ENCODE data around the gene FTO. TPM values are rescaled to one million over a fixed set of nuclear protein-coding genes. Genes with fewer than 3 reads are reported as not detected.

The FTO gene
- total and polyA plus RNA-seq, 2 of the 13 experiments (the other 11 are each of a cell fraction or from before 2014, with no cell fraction given), result 41.6 to 55.8 TPM

DNA sequence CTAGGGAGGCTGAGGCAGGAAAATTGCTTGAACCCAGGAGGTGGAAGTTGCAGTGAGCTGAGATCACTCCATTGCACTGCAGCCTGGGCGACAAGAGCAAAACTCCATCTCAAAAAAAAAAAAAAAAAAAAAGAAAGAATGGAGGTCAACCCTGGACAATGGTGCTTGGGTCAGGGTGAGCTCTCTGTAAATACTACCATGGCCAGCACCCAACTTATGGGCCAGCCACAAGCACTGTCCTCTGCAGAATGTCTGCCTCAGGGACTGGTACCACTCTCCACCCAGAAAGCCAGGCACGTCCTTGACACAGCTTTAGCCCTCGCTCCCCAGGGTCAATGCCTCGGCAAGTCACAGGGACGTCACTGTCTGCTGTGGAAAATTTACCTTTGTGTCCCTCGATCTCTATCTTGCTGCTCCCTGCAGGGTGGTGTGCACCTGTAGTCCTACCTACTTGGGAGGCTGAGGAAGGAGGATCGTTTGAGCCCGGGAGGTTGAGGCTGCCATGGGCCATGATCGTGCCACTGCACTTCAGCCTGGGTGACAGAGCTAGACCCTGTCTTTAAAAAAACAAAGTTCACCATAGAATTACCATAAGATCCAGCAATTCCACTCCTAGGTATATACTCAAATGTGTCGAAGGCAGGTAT is 459.4 kb downstream of the FTO start (continued):
- TF ChIP-seq, protein P1, sequence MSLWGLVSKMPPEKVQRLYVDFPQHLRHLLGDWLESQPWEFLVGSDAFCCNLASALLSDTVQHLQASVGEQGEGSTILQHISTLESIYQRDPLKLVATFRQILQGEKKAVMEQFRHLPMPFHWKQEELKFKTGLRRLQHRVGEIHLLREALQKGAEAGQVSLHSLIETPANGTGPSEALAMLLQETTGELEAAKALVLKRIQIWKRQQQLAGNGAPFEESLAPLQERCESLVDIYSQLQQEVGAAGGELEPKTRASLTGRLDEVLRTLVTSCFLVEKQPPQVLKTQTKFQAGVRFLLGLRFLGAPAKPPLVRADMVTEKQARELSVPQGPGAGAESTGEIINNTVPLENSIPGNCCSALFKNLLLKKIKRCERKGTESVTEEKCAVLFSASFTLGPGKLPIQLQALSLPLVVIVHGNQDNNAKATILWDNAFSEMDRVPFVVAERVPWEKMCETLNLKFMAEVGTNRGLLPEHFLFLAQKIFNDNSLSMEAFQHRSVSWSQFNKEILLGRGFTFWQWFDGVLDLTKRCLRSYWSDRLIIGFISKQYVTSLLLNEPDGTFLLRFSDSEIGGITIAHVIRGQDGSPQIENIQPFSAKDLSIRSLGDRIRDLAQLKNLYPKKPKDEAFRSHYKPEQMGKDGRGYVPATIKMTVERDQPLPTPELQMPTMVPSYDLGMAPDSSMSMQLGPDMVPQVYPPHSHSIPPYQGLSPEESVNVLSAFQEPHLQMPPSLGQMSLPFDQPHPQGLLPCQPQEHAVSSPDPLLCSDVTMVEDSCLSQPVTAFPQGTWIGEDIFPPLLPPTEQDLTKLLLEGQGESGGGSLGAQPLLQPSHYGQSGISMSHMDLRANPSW (CRISPR knock-in tag; IDR thresholded peaks at IDR 0.05; ENCODE audit: borderline replicate concordance), result no peak
- no peak for TF ChIP-seq SYNCRIP (IDR thresholded peaks at IDR 0.05; ENCODE audit: insufficient read depth, low read depth, low read length)
- TF ChIP-seq WIZ (CRISPR knock-in tag; IDR thresholded peaks at IDR 0.05), result no peak
- TF ChIP-seq DMAP1 (CRISPR knock-in tag; IDR thresholded peaks at IDR 0.05), result no peak
- no peak for TF ChIP-seq LCORL (IDR thresholded peaks at IDR 0.05)
- no peak for TF ChIP-seq LCORL (CRISPR knock-in tag; IDR thresholded peaks at IDR 0.05)
- TF ChIP-seq ZBTB20 (CRISPR knock-in tag; IDR thresholded peaks at IDR 0.05; ENCODE audit: borderline replicate concordance, low read depth), result no peak
- 0 out of 2 replicates have a peak, but pooled peaks have one; percentile 17 for TF ChIP-seq FOXO1 (CRISPR knock-in tag; IDR thresholded peaks at IDR 0.05)
- TF ChIP-seq, protein P2, sequence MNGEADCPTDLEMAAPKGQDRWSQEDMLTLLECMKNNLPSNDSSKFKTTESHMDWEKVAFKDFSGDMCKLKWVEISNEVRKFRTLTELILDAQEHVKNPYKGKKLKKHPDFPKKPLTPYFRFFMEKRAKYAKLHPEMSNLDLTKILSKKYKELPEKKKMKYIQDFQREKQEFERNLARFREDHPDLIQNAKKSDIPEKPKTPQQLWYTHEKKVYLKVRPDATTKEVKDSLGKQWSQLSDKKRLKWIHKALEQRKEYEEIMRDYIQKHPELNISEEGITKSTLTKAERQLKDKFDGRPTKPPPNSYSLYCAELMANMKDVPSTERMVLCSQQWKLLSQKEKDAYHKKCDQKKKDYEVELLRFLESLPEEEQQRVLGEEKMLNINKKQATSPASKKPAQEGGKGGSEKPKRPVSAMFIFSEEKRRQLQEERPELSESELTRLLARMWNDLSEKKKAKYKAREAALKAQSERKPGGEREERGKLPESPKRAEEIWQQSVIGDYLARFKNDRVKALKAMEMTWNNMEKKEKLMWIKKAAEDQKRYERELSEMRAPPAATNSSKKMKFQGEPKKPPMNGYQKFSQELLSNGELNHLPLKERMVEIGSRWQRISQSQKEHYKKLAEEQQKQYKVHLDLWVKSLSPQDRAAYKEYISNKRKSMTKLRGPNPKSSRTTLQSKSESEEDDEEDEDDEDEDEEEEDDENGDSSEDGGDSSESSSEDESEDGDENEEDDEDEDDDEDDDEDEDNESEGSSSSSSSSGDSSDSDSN (CRISPR knock-in tag; IDR thresholded peaks at IDR 0.05), result 0 out of 2 replicates have a peak, but pooled peaks have one; percentile 14
- no peak for TF ChIP-seq ZNF589 (CRISPR knock-in tag; conservative IDR thresholded peaks at IDR 0.05)
- TF ChIP-seq ZNF772 (CRISPR knock-in tag; IDR thresholded peaks at IDR 0.05), result no peak
- no peak for TF ChIP-seq RXRA (CRISPR knock-in tag; IDR thresholded peaks at IDR 0.05)
- TF ChIP-seq NFYB (CRISPR knock-in tag; IDR thresholded peaks at IDR 0.05), result no peak
- TF ChIP-seq YEATS2 (CRISPR knock-in tag; IDR thresholded peaks at IDR 0.05; ENCODE audit: borderline replicate concordance), result no peak
- TF ChIP-seq ZMYM2 (CRISPR knock-in tag; IDR thresholded peaks at IDR 0.05), result peak; percentile 44; the same call in 1 of the 2 replicates
- TF ChIP-seq PITX1 (CRISPR knock-in tag; IDR thresholded peaks at IDR 0.05), result no peak
- TF ChIP-seq, protein P3, sequence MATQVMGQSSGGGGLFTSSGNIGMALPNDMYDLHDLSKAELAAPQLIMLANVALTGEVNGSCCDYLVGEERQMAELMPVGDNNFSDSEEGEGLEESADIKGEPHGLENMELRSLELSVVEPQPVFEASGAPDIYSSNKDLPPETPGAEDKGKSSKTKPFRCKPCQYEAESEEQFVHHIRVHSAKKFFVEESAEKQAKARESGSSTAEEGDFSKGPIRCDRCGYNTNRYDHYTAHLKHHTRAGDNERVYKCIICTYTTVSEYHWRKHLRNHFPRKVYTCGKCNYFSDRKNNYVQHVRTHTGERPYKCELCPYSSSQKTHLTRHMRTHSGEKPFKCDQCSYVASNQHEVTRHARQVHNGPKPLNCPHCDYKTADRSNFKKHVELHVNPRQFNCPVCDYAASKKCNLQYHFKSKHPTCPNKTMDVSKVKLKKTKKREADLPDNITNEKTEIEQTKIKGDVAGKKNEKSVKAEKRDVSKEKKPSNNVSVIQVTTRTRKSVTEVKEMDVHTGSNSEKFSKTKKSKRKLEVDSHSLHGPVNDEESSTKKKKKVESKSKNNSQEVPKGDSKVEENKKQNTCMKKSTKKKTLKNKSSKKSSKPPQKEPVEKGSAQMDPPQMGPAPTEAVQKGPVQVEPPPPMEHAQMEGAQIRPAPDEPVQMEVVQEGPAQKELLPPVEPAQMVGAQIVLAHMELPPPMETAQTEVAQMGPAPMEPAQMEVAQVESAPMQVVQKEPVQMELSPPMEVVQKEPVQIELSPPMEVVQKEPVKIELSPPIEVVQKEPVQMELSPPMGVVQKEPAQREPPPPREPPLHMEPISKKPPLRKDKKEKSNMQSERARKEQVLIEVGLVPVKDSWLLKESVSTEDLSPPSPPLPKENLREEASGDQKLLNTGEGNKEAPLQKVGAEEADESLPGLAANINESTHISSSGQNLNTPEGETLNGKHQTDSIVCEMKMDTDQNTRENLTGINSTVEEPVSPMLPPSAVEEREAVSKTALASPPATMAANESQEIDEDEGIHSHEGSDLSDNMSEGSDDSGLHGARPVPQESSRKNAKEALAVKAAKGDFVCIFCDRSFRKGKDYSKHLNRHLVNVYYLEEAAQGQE (IDR thresholded peaks at IDR 0.05; ENCODE audit: borderline replicate concordance in 1 of 2, low read depth in 1 of 2, low read length in 2 of 2), result peak; percentile 13 to 82; a peak in 3 of 4 replicates
- TF ChIP-seq ZMYM4 (CRISPR knock-in tag; IDR thresholded peaks at IDR 0.05), result peak; percentile 35; the same call in 1 of the 2 replicates
- TF ChIP-seq, protein P4, sequence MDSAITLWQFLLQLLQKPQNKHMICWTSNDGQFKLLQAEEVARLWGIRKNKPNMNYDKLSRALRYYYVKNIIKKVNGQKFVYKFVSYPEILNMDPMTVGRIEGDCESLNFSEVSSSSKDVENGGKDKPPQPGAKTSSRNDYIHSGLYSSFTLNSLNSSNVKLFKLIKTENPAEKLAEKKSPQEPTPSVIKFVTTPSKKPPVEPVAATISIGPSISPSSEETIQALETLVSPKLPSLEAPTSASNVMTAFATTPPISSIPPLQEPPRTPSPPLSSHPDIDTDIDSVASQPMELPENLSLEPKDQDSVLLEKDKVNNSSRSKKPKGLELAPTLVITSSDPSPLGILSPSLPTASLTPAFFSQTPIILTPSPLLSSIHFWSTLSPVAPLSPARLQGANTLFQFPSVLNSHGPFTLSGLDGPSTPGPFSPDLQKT (CRISPR knock-in tag; IDR thresholded peaks at IDR 0.05; ENCODE audit: borderline replicate concordance), result no peak
- TF ChIP-seq FOXP1 (IDR thresholded peaks at IDR 0.05), result no peak
- TF ChIP-seq FOXP1 (CRISPR knock-in tag; IDR thresholded peaks at IDR 0.05), result no peak
